Type B pancreatic cell (in vitro differentiated cells): ENCODE results near the gene MISP. TPM values are rescaled to one million over a fixed set of nuclear protein-coding genes. Genes with fewer than 3 reads are reported as not detected.
"Not testable (repeated sequence)": the region's sequence is repeated elsewhere in the genome, so short reads cannot be mapped to it uniquely, and the experiment has no call there.

ENCODE experiments used
- DNase-seq: peaks from one replicate; pipeline ENCODE4 v3.0.0; 2021; ENCODE audit warnings: mixed read lengths; ENCODE audit not compliant: unreplicated experiment; ENCODE audit errors: extremely low spot score
- H3K27ac Mint-ChIP-seq: 2 replicates; pipeline ENCODE4 v1.8.0; 2021; ENCODE audit warnings: mild to moderate bottlenecking, mixed read lengths
- H3K27me3 Mint-ChIP-seq: 2 replicates; pipeline ENCODE4 v1.8.0; 2021; ENCODE audit warnings: mixed read lengths
- H3K36me3 Mint-ChIP-seq: 2 replicates; pipeline ENCODE4 v1.8.0; 2021; ENCODE audit warnings: mixed read lengths
- H3K4me1 Mint-ChIP-seq: one replicate; pipeline ENCODE4 v1.8.0; 2021; ENCODE audit warnings: mixed read lengths; ENCODE audit not compliant: unreplicated experiment
- H3K4me3 Mint-ChIP-seq: 2 replicates; pipeline ENCODE4 v1.8.0; 2021; ENCODE audit warnings: mild to moderate bottlenecking, mixed read lengths
- H3K9me3 Mint-ChIP-seq: 2 replicates; pipeline ENCODE4 v1.8.0; 2021; ENCODE audit warnings: mixed read lengths
- CTCF ChIP-seq: fragments of 200-600 bp; sonication (generic); conservative IDR thresholded peaks from 2 replicates; pipeline ENCODE4 v1.5.0; 2021; ENCODE audit warnings: antibody characterized with exemption, mild to moderate bottlenecking
- total RNA-seq: library from RNA; stranded (reverse); gene quantifications from 2 replicates; pipeline ENCODE4 v1.2.1, GENCODE V29; 2021; ENCODE audit warnings: low replicate concordance

Gene MISP
- total RNA-seq, 1 donor from 2014 or later = 9.4 TPM

GRCh38 chr19:728011-728410 is 22.9 kb upstream of the MISP start:
- Mint-ChIP-seq H3K36me3 (no peaks in the 10 kb centered on the region), H3K27me3 (no peaks in the 10 kb centered on the region)

GRCh38 chr19:729564-729963 is 21.3 kb upstream of the MISP start:
- not testable (repeated sequence) for DNase-seq, H3K27me3 Mint-ChIP-seq, H3K36me3 Mint-ChIP-seq, H3K4me3 Mint-ChIP-seq, H3K4me1 Mint-ChIP-seq, H3K9me3 Mint-ChIP-seq, H3K27ac Mint-ChIP-seq

More at GRCh38 chr19:728011-728410, 22.9 kb upstream of the MISP start:
- TF ChIP-seq CTCF = no peak
- DNase-seq = no peak
- H3K4me1 Mint-ChIP-seq = no peaks in the 10 kb centered on the region
- no peak overlapping the region for H3K27ac Mint-ChIP-seq
- no peaks in the 10 kb centered on the region for H3K9me3 Mint-ChIP-seq
- H3K4me3 Mint-ChIP-seq = no peak overlapping the region

- no peak for DNase-seq
- Mint-ChIP-seq H3K36me3 (no peaks in the 10 kb centered on the region), H3K4me3 (no peak overlapping the region), H3K4me1 (peaks cover 4% of the 10 kb centered on the region), H3K9me3 (no peaks in the 10 kb centered on the region), H3K27ac (no peak overlapping the region), H3K27me3 (no peaks in the 10 kb centered on the region)
- TF ChIP-seq CTCF = no peak
Observed at GRCh38 chr19:729965-730668, 20.8 kb upstream of the MISP start.

- H3K27me3 Mint-ChIP-seq = no peaks in the 10 kb centered on the region
- no peak for DNase-seq
- H3K9me3 Mint-ChIP-seq = no peaks in the 10 kb centered on the region
- H3K27ac Mint-ChIP-seq = no peak overlapping the region
- TF ChIP-seq CTCF = no peak
- H3K4me3 Mint-ChIP-seq = no peak overlapping the region
- H3K4me1 Mint-ChIP-seq = peaks cover 4% of the 10 kb centered on the region
- H3K36me3 Mint-ChIP-seq = no peaks in the 10 kb centered on the region
Observed at GRCh38 chr19:731000-731399, 19.9 kb upstream of the MISP start.

- H3K27me3 Mint-ChIP-seq = no peaks in the 10 kb centered on the region
Observed at GRCh38 chr19:732148-733069, 18.5 kb upstream of the MISP start.

More at GRCh38 chr19:732148-733069, 18.5 kb upstream of the MISP start:
- DNase-seq = no peak
- no peak overlapping the region for H3K4me3 Mint-ChIP-seq
- no peaks in the 10 kb centered on the region for H3K36me3 Mint-ChIP-seq
- no peaks in the 10 kb centered on the region for H3K9me3 Mint-ChIP-seq
- no peak for TF ChIP-seq CTCF
- no peak overlapping the region for H3K27ac Mint-ChIP-seq
- H3K4me1 Mint-ChIP-seq = peaks cover 4% of the 10 kb centered on the region
